ENCODE measurements around the gene FHAD1.

The FHAD1 gene

DNA sequence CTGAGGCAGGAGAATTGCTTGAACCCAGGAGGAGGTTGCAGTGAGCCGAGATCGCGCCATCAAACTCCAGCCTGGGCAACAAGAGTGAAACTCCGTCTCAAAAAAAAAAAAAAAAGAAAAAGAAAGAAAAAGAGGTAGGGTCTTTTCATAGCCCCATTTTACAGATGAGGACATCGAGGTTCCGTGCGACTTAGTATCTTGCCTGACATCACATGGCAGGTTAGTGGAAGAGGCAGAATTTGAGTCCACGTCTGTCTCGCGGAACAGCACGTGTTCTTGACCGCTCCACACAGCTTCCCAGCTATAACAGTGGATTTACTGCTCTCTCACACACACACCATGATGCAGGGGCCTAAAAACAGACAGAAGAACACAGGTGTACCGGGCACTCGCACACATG, 192.3 kb downstream of the FHAD1 start:
- no peak for DNase-seq (ENCODE audit: low spot score)

DNA sequence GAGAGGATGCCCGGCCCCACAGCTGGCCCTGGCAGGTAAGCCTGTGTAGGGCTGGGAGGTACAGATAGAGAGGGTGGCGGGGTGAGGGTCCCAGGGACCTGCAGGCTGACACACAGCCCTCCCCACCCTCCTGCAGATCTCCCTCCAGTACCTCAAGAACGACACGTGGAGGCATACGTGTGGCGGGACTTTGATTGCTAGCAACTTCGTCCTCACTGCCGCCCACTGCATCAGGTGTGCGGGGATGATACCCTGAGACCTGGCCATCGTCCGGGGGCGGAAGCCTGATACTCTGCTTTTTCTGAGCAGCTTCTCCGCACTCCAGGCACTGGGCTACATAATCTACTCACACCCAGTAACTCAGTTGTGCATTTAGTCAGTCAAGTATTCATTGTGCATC, 193.3 kb downstream of the FHAD1 start:
- DNase-seq (ENCODE audit: low spot score) = no peak

DNA sequence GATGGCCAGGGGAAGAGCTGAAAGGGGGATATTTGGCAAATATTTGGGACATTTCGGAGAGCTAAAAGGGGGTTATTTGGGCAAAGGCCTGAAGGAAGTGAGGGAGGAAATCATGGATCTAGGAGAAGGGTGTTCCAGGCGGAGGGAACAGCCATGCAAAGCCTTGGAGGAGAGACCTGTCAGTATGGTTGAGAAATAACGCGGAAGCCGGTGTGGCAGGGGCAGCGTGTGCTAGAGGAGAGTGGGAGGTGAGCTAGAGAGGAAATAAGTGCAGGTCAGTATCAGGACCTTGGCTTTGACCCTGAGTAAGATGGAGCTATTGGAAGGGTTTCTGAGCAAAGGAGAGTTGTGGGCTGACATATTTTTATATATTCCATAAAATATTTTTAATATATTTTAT, 194.2 kb downstream of the FHAD1 start:
- no peak for DNase-seq (ENCODE audit: low spot score)

DNA sequence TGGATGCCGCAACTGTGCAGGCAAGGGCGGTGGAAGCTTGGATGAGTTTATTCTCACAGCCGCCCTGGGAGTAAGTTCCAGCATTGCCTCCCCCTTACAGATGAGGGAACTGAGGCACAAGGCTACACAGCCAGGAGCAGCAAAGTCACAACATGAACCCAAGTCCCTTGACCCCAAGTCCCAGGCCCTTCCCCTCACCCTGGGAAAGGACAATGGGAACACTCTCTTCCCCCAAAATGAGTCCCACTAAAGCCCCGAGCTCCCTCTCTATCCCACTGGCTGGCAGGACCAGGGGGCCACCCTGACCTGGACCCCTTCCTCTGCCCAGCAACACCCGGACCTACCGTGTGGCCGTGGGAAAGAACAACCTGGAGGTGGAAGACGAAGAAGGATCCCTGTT, 195.1 kb downstream of the FHAD1 start:
- no peak for DNase-seq (ENCODE audit: low spot score)

DNA sequence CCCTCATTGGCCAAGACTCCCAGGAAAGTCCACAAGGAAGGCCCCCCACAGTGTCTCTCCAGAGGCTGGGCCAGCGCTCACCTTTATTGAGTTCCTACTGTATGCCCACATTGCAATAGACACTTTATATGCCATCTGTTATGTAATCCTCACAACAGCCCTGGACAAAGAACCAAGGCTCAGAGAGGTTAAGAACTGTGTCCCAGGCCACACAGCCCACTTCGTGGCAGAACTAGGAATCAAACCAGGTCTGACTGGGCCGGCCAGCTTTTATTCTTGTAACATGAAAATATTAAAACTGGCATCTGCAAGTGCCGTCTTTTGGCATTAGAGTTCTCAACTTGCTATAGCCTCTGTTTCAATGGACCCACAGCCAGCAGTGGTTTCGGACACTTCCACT, 195.7 kb downstream of the FHAD1 start:
- no peak for DNase-seq (ENCODE audit: low spot score)

- DNase-seq (ENCODE audit: low spot score) = no peak
Observed at GRCh38 chr1:15443281-15443680, 196.3 kb downstream of the FHAD1 start.

DNA sequence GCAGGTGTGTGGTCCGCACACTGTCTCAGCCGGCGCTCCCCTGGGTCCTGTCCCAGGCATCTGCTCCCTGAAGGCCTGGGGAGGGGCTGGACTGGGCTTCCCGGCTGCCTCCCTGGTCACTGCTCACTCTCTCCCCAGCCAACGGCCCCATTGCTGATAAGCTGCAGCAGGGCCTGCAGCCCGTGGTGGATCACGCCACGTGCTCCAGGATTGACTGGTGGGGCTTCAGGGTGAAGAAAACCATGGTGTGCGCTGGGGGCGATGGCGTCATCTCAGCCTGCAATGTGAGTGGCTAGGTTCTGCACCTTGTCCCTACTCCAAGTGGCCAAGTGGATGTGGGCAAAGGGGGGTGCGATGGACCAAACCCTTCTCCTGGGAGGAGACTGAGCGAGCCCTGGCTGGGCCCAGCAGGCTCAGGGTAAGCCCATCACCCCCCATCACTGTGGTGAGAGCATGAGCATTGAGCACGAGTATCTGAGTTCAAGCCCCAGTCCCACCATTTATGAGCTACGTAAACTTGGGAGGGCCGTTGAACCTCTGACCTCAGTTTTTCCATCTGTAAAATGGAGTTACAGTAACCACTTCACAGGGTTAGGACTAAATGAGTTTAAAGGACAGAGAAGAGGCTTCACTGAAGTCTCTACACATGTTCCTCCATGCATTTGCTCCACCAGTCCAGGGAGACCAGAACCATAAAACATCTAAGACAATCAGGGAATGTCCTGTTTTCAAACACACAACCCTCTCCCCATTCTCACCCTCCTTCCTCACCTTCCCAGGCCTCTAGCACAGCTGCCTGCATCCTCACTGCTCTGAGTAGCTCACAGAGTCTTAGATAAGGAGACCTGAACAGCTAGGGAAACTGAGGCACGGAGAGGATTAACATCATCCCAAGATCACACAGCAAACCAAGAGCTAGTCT, 197.7 kb downstream of the FHAD1 start:
- no peak for DNase-seq (ENCODE audit: low spot score)

DNA sequence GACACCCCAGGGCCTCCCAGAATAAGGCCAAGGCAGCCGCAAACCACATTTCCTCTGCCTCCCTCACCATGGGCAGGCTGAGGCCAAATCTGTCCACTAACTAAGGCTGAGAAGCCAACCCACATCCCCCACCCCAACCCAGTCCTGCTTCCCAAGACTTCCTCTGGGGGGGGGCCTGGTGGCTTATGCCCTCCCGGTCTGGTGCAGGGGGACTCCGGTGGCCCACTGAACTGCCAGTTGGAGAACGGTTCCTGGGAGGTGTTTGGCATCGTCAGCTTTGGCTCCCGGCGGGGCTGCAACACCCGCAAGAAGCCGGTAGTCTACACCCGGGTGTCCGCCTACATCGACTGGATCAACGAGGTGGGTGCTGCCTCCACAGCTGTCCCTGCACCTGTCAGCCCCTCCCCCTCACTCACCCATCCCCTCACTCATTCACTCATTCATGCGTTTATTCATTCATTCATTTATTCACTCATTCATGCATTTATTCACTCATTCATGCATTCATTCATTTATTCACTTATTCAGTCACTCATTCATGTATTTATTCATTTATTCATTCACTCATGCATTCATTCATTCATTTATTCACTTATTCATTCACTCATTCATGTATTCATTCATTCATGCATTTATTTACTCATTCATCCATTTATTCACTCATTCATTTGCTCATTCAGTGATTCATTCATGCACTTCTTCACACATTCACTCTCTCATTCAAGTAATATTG, 198.5 kb downstream of the FHAD1 start:
- no peak for DNase-seq (ENCODE audit: low spot score)

- no peak for DNase-seq (ENCODE audit: low spot score)
Observed at GRCh38 chr1:15446212-15446611, 199.2 kb downstream of the FHAD1 start.

All from AG20443 (cell line).